ENCODE data around the gene SLC23A2.

DNA sequence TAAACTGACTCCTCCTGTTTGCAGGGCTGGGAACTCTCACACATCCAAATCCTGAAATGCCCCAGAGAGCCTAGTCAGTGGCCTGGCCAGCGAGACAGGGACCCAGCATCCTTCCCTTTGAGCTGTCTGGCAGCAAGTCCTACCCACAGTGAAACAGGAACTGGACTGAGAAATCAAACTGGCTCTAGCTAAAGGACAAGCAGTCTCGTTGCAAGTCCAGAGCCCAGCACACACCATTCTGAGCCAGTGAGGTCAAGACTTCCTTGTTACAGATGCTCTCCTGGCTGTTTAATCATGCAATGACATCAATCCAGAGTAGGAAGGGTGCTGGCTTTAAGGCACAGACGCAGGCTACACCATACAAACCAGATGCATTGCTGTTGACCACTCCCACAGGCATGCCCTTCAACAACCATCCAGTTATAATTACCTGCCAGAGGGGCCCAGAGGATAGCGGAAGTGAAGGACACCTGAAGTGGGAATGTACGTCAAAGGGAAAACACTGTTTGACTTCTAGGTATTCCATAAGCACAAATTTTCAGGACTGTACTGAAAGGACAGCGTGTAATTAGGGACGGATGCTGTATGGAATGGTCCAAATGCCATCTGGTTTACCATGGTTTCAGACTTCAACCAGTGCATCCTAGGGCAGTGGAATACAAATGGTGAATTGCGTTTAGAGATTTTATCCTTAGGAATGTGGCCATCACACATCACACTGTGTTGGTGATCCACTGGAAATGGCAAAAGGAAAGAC is 114.4 kb downstream of the SLC23A2 start:
- TF ChIP-seq EZH2 (IDR thresholded peaks at IDR 0.05; ENCODE audit: low read depth) = no peak
- TF ChIP-seq, protein P1, sequence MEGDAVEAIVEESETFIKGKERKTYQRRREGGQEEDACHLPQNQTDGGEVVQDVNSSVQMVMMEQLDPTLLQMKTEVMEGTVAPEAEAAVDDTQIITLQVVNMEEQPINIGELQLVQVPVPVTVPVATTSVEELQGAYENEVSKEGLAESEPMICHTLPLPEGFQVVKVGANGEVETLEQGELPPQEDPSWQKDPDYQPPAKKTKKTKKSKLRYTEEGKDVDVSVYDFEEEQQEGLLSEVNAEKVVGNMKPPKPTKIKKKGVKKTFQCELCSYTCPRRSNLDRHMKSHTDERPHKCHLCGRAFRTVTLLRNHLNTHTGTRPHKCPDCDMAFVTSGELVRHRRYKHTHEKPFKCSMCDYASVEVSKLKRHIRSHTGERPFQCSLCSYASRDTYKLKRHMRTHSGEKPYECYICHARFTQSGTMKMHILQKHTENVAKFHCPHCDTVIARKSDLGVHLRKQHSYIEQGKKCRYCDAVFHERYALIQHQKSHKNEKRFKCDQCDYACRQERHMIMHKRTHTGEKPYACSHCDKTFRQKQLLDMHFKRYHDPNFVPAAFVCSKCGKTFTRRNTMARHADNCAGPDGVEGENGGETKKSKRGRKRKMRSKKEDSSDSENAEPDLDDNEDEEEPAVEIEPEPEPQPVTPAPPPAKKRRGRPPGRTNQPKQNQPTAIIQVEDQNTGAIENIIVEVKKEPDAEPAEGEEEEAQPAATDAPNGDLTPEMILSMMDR (conservative IDR thresholded peaks at IDR 0.05) = no peak

Measured in PC-9 (cell line).